Measurements from ENCODE around the gene ATP1A4.

Gene ATP1A4

GRCh38 chr1:160217481-160218051 lies 66.2 kb downstream of the ATP1A4 start:
- DNase-seq (ENCODE audit: insufficient read length, low spot score) (no peak), FAIRE-seq (no peak)
- no peak for TF ChIP-seq POLR2A (IDR thresholded peaks at IDR 0.05; ENCODE audit: low read depth, low read length)

- DNase-seq (ENCODE audit: insufficient read length, low spot score) = peak; percentile 67
- FAIRE-seq = peak; percentile 48
- no peak for TF ChIP-seq POLR2A (IDR thresholded peaks at IDR 0.05; ENCODE audit: low read depth, low read length)
Observed at GRCh38 chr1:160219062-160219929, 67.9 kb downstream of the ATP1A4 start.

GRCh38 chr1:160220301-160220700 lies 68.9 kb downstream of the ATP1A4 start:
- DNase-seq (ENCODE audit: insufficient read length, low spot score) = no peak
- FAIRE-seq = no peak
- TF ChIP-seq POLR2A (IDR thresholded peaks at IDR 0.05; ENCODE audit: low read depth, low read length) = no peak

- no peak for TF ChIP-seq POLR2A (IDR thresholded peaks at IDR 0.05; ENCODE audit: low read depth, low read length)
- no peak for DNase-seq (ENCODE audit: insufficient read length, low spot score)
- no peak for FAIRE-seq
Observed at GRCh38 chr1:160221089-160221488, 69.7 kb downstream of the ATP1A4 start.

GRCh38 chr1:160222546-160222945 lies 71.1 kb downstream of the ATP1A4 start:
- TF ChIP-seq POLR2A (IDR thresholded peaks at IDR 0.05; ENCODE audit: low read depth, low read length) = no peak
- DNase-seq (ENCODE audit: insufficient read length, low spot score) (no peak), FAIRE-seq (no peak)

GRCh38 chr1:160224606-160225005 lies 73.2 kb downstream of the ATP1A4 start:
- FAIRE-seq (no peak), DNase-seq (ENCODE audit: insufficient read length, low spot score) (no peak)
- TF ChIP-seq POLR2A (IDR thresholded peaks at IDR 0.05; ENCODE audit: low read depth, low read length) = no peak

- TF ChIP-seq POLR2A (IDR thresholded peaks at IDR 0.05; ENCODE audit: low read depth, low read length) = no peak
- FAIRE-seq = no peak
- no peak for DNase-seq (ENCODE audit: insufficient read length, low spot score)
Observed at GRCh38 chr1:160225345-160225744, 73.9 kb downstream of the ATP1A4 start.

- TF ChIP-seq POLR2A (IDR thresholded peaks at IDR 0.05; ENCODE audit: low read depth, low read length) = no peak
Observed at GRCh38 chr1:160226623-160227022, 75.2 kb downstream of the ATP1A4 start.

GRCh38 chr1:160227034-160227433 lies 75.6 kb downstream of the ATP1A4 start:
- no peak for TF ChIP-seq POLR2A (IDR thresholded peaks at IDR 0.05; ENCODE audit: low read depth, low read length)
- FAIRE-seq (no peak), DNase-seq (ENCODE audit: insufficient read length, low spot score) (no peak)

More at GRCh38 chr1:160226623-160227022, 75.2 kb downstream of the ATP1A4 start:
- DNase-seq (ENCODE audit: insufficient read length, low spot score) = no peak
- FAIRE-seq = no peak

GRCh38 chr1:160227561-160227960 lies 76.2 kb downstream of the ATP1A4 start:
- DNase-seq (ENCODE audit: insufficient read length, low spot score) (no peak), FAIRE-seq (no peak)
- no peak for TF ChIP-seq POLR2A (IDR thresholded peaks at IDR 0.05; ENCODE audit: low read depth, low read length)

- DNase-seq (ENCODE audit: insufficient read length, low spot score) = no peak
- no peak for TF ChIP-seq POLR2A (IDR thresholded peaks at IDR 0.05; ENCODE audit: low read depth, low read length)
- FAIRE-seq = no peak
Observed at GRCh38 chr1:160228431-160228830, 77.0 kb downstream of the ATP1A4 start.

- TF ChIP-seq POLR2A (IDR thresholded peaks at IDR 0.05; ENCODE audit: low read depth, low read length) = no peak
- FAIRE-seq (no peak), DNase-seq (ENCODE audit: insufficient read length, low spot score) (no peak)
Observed at GRCh38 chr1:160232911-160233310, 81.5 kb downstream of the ATP1A4 start.
